WTC11 (cell line): ENCODE measurements around the gene LSM11. TPM values are rescaled to one million over a fixed set of nuclear protein-coding genes. Genes with fewer than 3 reads are reported as not detected.

Experiments
- ATAC-seq: fragments of 200-7000 bp; cut with Tn5 transposase; 2 replicates; pipeline ENCODE4 v1.10.0; 2021; ENCODE audit warnings: mild to moderate bottlenecking, moderate library complexity
- CTCF ChIA-PET: fragments of 300-600 bp; sonication (Branson Sonifier 250); formaldehyde crosslinking; loops from one replicate; lab custom pipeline; 2021; ENCODE audit warnings: antibody characterized with exemption; lab: Charles Lee
- POLR2A ChIA-PET: fragments of 350-600 bp; sonication (Branson Sonifier 250); formaldehyde crosslinking; loops from one replicate; lab custom pipeline; 2021; ENCODE audit warnings: antibody characterized with exemption; lab: Charles Lee
- DNase-seq: peaks from one replicate; pipeline ENCODE4 v3.0.0; 2021; ENCODE audit warnings: low spot score
- H3K27ac Mint-ChIP-seq: 2 replicates; pipeline ENCODE4 v1.8.0; 2021; ENCODE audit warnings: mixed read lengths
- H3K27me3 Mint-ChIP-seq: 2 replicates; pipeline ENCODE4 v1.8.0; 2021; ENCODE audit warnings: low read depth, mild to moderate bottlenecking, moderate library complexity, mixed read lengths
- H3K36me3 Mint-ChIP-seq: 2 replicates; pipeline ENCODE4 v1.8.0; 2021; ENCODE audit warnings: mixed read lengths
- H3K4me1 Mint-ChIP-seq: 2 replicates; pipeline ENCODE4 v1.8.0; 2022; ENCODE audit warnings: mixed read lengths
- H3K4me3 Mint-ChIP-seq: 2 replicates; pipeline ENCODE4 v1.8.0; 2021; ENCODE audit warnings: mild to moderate bottlenecking, moderate library complexity, mixed read lengths
- H3K9me3 Mint-ChIP-seq: 2 replicates; pipeline ENCODE4 v1.8.0; 2021; ENCODE audit warnings: mixed read lengths
- CBFB ChIP-seq: sonication (generic); formaldehyde crosslinking; IDR thresholded peaks from 2 replicates; pipeline ENCODE4 v1.8.1; 2022; ENCODE audit warnings: mild to moderate bottlenecking, low read depth, missing genetic modification reagents
- ETV6 ChIP-seq: sonication (generic); formaldehyde crosslinking; IDR thresholded peaks from 2 replicates; pipeline ENCODE4 v1.8.1; 2022; ENCODE audit warnings: mild to moderate bottlenecking, missing genetic modification reagents
- FOXP1 ChIP-seq: sonication (generic); formaldehyde crosslinking; IDR thresholded peaks from 2 replicates; pipeline ENCODE4 v1.8.0; 2022; ENCODE audit warnings: missing genetic modification reagents, mild to moderate bottlenecking, moderate library complexity, borderline replicate concordance
- GTF2I ChIP-seq: fragments of 250-450 bp; sonication (Bioruptor Pico); conservative IDR thresholded peaks from 2 replicates; pipeline ENCODE4 v1.4.0; 2021; ENCODE audit warnings: mild to moderate bottlenecking
- JAZF1 ChIP-seq: fragments of 250-450 bp; sonication (Bioruptor Pico); IDR thresholded peaks from 2 replicates; pipeline ENCODE4 v1.9.0; 2021; ENCODE audit warnings: moderate library complexity, mild to moderate bottlenecking, inconsistent platforms
- NFATC4 ChIP-seq: fragments of 250-450 bp; sonication (Bioruptor Pico); IDR thresholded peaks from 2 replicates; pipeline ENCODE4 v1.9.0; 2021; ENCODE audit warnings: mild to moderate bottlenecking
- NR1H2 ChIP-seq: sonication (generic); formaldehyde crosslinking; IDR thresholded peaks from 2 replicates; pipeline ENCODE4 v1.9.0; 2021; ENCODE audit warnings: mild to moderate bottlenecking, moderate library complexity, missing genetic modification reagents
- OVOL2 ChIP-seq: fragments of 250-450 bp; sonication (Bioruptor Pico); IDR thresholded peaks from 2 replicates; pipeline ENCODE4 v1.9.0; 2021; ENCODE audit warnings: mild to moderate bottlenecking, borderline replicate concordance
- RELA ChIP-seq: sonication (generic); formaldehyde crosslinking; IDR thresholded peaks from 2 replicates; pipeline ENCODE4 v1.8.1; 2022; ENCODE audit warnings: missing genetic modification reagents, mild to moderate bottlenecking, borderline replicate concordance
- SP1 ChIP-seq: sonication (generic); formaldehyde crosslinking; conservative IDR thresholded peaks from 2 replicates; pipeline ENCODE4 v1.8.1; 2022; ENCODE audit warnings: missing genetic modification reagents
- ZNF263 ChIP-seq: sonication (generic); formaldehyde crosslinking; IDR thresholded peaks from 2 replicates; pipeline ENCODE4 v1.8.1; 2022; ENCODE audit warnings: low read depth, mild to moderate bottlenecking, moderate library complexity, missing genetic modification reagents
- ZNF671 ChIP-seq: fragments of 250-450 bp; sonication (Bioruptor Pico); IDR thresholded peaks from 2 replicates; pipeline ENCODE4 v1.8.0; 2021; ENCODE audit warnings: mild to moderate bottlenecking
- total RNA-seq: library from RNA; stranded (reverse); gene quantifications from 3 replicates; pipeline ENCODE4 v1.2.3, GENCODE V29; 2021
- TF ChIP-seq, protein P1 (sequence below): fragments of 250-450 bp; sonication (Bioruptor Pico); IDR thresholded peaks from 2 replicates; pipeline ENCODE4 v2.1.2; 2022; ENCODE audit warnings: mild to moderate bottlenecking, moderate library complexity
- TF ChIP-seq, protein P2 (sequence below): fragments of 250-450 bp; sonication (Bioruptor Pico); IDR thresholded peaks from 2 replicates; pipeline ENCODE4 v1.9.0; 2021; ENCODE audit warnings: mild to moderate bottlenecking
- TF ChIP-seq, protein P3 (sequence below): sonication (generic); formaldehyde crosslinking; IDR thresholded peaks from 2 replicates; pipeline ENCODE4 v1.8.1; 2023; ENCODE audit warnings: mild to moderate bottlenecking, missing genetic modification reagents
- TF ChIP-seq, protein P4 (sequence below): sonication (generic); formaldehyde crosslinking; IDR thresholded peaks from 2 replicates; pipeline ENCODE4 v1.8.1; 2023; ENCODE audit warnings: mild to moderate bottlenecking, missing genetic modification reagents, moderate library complexity
- TF ChIP-seq, protein P5 (sequence below): sonication (generic); formaldehyde crosslinking; conservative IDR thresholded peaks from 2 replicates; pipeline ENCODE4 v1.8.1; 2022; ENCODE audit warnings: mild to moderate bottlenecking, missing genetic modification reagents
- TF ChIP-seq, protein P6 (sequence below): sonication (generic); formaldehyde crosslinking; IDR thresholded peaks from 2 replicates; pipeline ENCODE4 v1.8.1; 2023; ENCODE audit warnings: mild to moderate bottlenecking, moderate library complexity, missing genetic modification reagents
- TF ChIP-seq, protein P7 (sequence below): fragments of 250-450 bp; sonication (Bioruptor Pico); conservative IDR thresholded peaks from 2 replicates; pipeline ENCODE4 v1.9.0; 2021; ENCODE audit warnings: mild to moderate bottlenecking

LSM11 gene
- total RNA-seq, 1 experiment from 2014 or later = 5.2 TPM

DNA sequence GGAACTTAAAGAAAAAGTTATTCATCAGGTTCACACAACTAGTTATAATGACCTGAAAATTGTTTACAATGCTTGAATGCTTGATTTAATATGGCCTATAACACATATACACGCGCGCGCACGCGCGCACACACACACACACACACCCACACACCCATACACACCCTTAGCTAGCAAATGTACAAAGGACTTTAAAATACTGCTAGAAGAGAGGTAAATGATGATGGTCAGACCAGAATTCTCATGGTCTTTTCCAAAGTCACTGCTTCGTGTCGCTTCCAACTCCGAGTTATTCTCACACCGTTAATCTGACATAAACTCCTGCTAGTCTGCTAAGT, 5.9 kb downstream of the LSM11 start (continued):
- TF ChIP-seq, protein P1, sequence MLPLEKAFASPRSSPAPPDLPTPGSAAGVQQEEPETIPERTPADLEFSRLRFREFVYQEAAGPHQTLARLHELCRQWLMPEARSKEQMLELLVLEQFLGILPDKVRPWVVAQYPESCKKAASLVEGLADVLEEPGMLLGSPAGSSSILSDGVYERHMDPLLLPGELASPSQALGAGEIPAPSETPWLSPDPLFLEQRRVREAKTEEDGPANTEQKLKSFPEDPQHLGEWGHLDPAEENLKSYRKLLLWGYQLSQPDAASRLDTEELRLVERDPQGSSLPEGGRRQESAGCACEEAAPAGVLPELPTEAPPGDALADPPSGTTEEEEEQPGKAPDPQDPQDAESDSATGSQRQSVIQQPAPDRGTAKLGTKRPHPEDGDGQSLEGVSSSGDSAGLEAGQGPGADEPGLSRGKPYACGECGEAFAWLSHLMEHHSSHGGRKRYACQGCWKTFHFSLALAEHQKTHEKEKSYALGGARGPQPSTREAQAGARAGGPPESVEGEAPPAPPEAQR (CRISPR knock-in tag) = no peak
- TF ChIP-seq RELA (CRISPR knock-in tag) (no peak), ETV6 (CRISPR knock-in tag) (no peak), CBFB (CRISPR knock-in tag) (no peak)
- TF ChIP-seq, protein P2, sequence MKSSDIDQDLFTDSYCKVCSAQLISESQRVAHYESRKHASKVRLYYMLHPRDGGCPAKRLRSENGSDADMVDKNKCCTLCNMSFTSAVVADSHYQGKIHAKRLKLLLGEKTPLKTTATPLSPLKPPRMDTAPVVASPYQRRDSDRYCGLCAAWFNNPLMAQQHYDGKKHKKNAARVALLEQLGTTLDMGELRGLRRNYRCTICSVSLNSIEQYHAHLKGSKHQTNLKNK (CRISPR knock-in tag) = no peak
- TF ChIP-seq, protein P3, sequence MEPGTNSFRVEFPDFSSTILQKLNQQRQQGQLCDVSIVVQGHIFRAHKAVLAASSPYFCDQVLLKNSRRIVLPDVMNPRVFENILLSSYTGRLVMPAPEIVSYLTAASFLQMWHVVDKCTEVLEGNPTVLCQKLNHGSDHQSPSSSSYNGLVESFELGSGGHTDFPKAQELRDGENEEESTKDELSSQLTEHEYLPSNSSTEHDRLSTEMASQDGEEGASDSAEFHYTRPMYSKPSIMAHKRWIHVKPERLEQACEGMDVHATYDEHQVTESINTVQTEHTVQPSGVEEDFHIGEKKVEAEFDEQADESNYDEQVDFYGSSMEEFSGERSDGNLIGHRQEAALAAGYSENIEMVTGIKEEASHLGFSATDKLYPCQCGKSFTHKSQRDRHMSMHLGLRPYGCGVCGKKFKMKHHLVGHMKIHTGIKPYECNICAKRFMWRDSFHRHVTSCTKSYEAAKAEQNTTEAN (CRISPR knock-in tag) = no peak
- TF ChIP-seq, protein P4, sequence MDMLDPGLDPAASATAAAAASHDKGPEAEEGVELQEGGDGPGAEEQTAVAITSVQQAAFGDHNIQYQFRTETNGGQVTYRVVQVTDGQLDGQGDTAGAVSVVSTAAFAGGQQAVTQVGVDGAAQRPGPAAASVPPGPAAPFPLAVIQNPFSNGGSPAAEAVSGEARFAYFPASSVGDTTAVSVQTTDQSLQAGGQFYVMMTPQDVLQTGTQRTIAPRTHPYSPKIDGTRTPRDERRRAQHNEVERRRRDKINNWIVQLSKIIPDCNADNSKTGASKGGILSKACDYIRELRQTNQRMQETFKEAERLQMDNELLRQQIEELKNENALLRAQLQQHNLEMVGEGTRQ = no peak

DNA sequence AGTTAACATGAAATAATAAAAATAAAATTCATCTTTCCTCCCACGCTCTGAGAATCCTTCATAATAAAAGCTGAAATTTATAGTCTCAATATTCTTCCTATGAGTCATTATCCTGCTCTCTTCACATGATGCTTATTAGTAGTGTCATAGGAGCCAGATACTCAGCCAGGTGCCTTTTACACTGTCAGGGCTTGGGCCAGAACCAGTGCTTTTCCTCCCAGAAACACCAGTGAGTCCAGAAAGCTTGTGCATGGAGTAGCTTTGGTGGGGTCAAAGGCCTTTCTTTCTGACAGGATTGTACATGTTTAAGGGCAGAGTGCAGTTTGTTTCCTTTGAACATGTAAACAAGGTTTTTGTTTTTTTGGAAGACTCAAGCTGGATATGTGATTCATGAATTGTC, 6.8 kb downstream of the LSM11 start:
- ATAC-seq (no peak), DNase-seq (no peak)
- peaks cover 4% of the 10 kb centered on the region for H3K27me3 Mint-ChIP-seq
- 0 out of 2 replicates have a peak, but pooled peaks cover 4% of the 10 kb centered on the region for H3K36me3 Mint-ChIP-seq
- H3K9me3 Mint-ChIP-seq = no peaks in the 10 kb centered on the region
- POLR2A ChIA-PET = no interaction called here
- TF ChIP-seq, protein P5, sequence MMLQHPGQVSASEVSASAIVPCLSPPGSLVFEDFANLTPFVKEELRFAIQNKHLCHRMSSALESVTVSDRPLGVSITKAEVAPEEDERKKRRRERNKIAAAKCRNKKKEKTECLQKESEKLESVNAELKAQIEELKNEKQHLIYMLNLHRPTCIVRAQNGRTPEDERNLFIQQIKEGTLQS (CRISPR knock-in tag) = no peak
- TF ChIP-seq SP1 (CRISPR knock-in tag) (no peak), GTF2I (CRISPR knock-in tag) (no peak), FOXP1 (CRISPR knock-in tag) (no peak), CBFB (CRISPR knock-in tag) (no peak), NR1H2 (CRISPR knock-in tag) (no peak), ZNF263 (no peak), JAZF1 (CRISPR knock-in tag) (no peak), OVOL2 (CRISPR knock-in tag) (no peak), ZNF671 (no peak), NFATC4 (no peak)
- TF ChIP-seq, protein P6, sequence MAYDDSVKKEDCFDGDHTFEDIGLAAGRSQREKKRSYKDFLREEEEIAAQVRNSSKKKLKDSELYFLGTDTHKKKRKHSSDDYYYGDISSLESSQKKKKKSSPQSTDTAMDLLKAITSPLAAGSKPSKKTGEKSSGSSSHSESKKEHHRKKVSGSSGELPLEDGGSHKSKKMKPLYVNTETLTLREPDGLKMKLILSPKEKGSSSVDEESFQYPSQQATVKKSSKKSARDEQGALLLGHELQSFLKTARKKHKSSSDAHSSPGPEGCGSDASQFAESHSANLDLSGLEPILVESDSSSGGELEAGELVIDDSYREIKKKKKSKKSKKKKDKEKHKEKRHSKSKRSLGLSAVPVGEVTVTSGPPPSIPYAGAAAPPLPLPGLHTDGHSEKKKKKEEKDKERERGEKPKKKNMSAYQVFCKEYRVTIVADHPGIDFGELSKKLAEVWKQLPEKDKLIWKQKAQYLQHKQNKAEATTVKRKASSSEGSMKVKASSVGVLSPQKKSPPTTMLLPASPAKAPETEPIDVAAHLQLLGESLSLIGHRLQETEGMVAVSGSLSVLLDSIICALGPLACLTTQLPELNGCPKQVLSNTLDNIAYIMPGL = no peak
- TF ChIP-seq, protein P2 (CRISPR knock-in tag) = no peak
- TF ChIP-seq, protein P7, sequence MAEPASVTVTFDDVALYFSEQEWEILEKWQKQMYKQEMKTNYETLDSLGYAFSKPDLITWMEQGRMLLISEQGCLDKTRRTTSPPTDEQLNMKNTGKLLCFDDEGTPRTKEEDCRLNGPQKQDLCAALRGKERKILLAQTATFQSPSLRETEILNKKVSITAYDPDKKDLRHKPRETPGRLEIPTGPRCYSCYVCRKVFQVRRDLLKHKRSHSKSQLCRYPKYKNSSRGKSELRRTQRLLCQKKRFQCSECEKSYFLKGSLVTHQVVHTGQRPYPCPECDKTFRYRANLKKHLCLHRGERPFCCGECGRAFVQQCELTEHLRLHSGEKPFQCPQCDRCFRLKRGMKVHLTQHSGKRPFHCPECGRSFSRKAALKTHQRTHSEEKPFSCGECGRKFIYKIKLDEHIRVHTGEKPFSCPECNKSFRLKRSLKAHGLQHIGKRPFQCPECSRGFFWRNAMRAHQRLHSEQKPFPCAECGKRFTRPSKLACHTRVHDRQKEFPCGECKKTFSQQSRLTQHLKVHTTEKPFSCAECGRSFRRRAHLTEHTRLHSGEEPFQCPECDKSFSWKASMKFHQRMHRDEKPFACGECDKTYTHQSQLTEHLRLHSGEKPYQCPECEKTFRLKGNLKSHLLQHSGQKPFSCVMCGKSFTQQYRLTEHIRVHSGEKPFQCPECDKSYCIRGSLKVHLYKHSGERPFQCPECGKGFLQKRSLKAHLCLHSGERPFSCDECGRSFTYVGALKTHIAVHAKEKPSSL (CRISPR knock-in tag) = no peak
- TF ChIP-seq, all 79 proteins: peak for 0
- no peak overlapping the region for H3K27ac Mint-ChIP-seq
- CTCF ChIA-PET = interaction anchor here (1.1 kb wide), 1 partner anchor 60 kb away, joined by 3 read pairs; no protein-coding TSS in a partner anchor
- no peak overlapping the region for H3K4me3 Mint-ChIP-seq
- peaks cover 6% of the 10 kb centered on the region for H3K4me1 Mint-ChIP-seq
